Heart left ventricle (tissue), 16 donors: ENCODE measurements around the gene ZNF256. TPM values are rescaled to one million over a fixed set of nuclear protein-coding genes. Genes with fewer than 3 reads are reported as not detected.

ENCODE experiments used
- ATAC-seq, 4 donors: fragments of 200-7000 bp; cut with Tn5 transposase; one replicate each; pipeline ENCODE4 v1.9.1; 2020 to 2022; ENCODE audit warnings: moderate library complexity in 4 of 4, mild to moderate bottlenecking in 3 of 4, moderate number of reproducible peaks in 1 of 4
- DNase-seq, 5 donors: peaks; one replicate each; pipeline ENCODE4 v3.0.0-alpha.2; 2020
- H3K27ac ChIP-seq, 12 donors: fragments of 200-600 bp; sonication (generic) in 4 of 12; one replicate each; pipeline versions ENCODE4 v1.5.0 to v1.8.0; 2016 to 2022; ENCODE audit warnings: mild to moderate bottlenecking in 2 of 12
- H3K27me3 ChIP-seq, 9 donors: fragments of 200-600 bp; sonication (generic) in 2 of 9; one replicate each; pipeline versions ENCODE4 v1.5.1 to v1.8.0; 2016 to 2022; ENCODE audit warnings: mild to moderate bottlenecking in 3 of 9
- H3K36me3 ChIP-seq, 9 donors: fragments of 200-600 bp; sonication (generic) in 2 of 9; one replicate each; pipeline versions ENCODE4 v1.5.0 to v1.8.0; 2018 to 2022; ENCODE audit warnings: mild to moderate bottlenecking in 2 of 9
- H3K4me1 ChIP-seq, 12 donors: fragments of 200-600 bp; sonication (generic) in 4 of 12; one replicate each; pipeline versions ENCODE4 v1.5.0 to v1.8.0; 2016 to 2022; ENCODE audit warnings: mild to moderate bottlenecking in 3 of 12
- H3K4me3 ChIP-seq, 12 donors: fragments of 200-600 bp; sonication (generic) in 4 of 12; one replicate each; pipeline versions ENCODE4 v1.5.0 to v1.8.0; 2017 to 2022; ENCODE audit warnings: mild to moderate bottlenecking in 9 of 12, moderate library complexity in 4 of 12
- H3K9me3 ChIP-seq, 12 donors: fragments of 200-600 bp; sonication (generic) in 4 of 12; one replicate each; pipeline versions ENCODE4 v1.5.0 to v1.8.0; 2016 to 2022; ENCODE audit warnings: mild to moderate bottlenecking in 1 of 12
- CTCF ChIP-seq, 12 donors: fragments of 200-600 bp; sonication (generic) in 4 of 12; IDR thresholded peaks; one replicate each; pipeline versions ENCODE4 v1.5.0 to v1.8.0; 2018 to 2022; ENCODE audit warnings: antibody characterized with exemption in 12 of 12, mild to moderate bottlenecking in 5 of 12
- POLR2A ChIP-seq, 2 donors: fragments of 450-650 bp; IDR thresholded peaks; one replicate each; pipeline ENCODE4 v1.6.1; 2017; ENCODE audit warnings: antibody characterized with exemption in 2 of 2, mild to moderate bottlenecking in 2 of 2, moderate library complexity in 2 of 2
- WGBS, 4 donors: extraction: QIAGEN DNeasy Blood & Tissue Kit in 2 of 4; methylation state at CpG; one replicate each; pipeline versions ENCODE4 v1.1.5 to v1.1.7; 2013 to 2018; 5-methylcytosine and 5-hydroxymethylcytosine counted together
- intact Hi-C, 10 donors: fragments of 100-400 bp; cut with DNase I; formaldehyde crosslinking; loops; one replicate each; pipeline versions ENCODE4 v1.11.1 to v1.14.2; 2022
- polyA plus RNA-seq, 2 donors: library from polyadenylated mRNA; stranded (reverse); fragments of 200-250 nt; gene quantifications; one replicate each; pipeline ENCODE4 v1.2.3, GENCODE V29; 2013
- total RNA-seq, 9 donors: library from RNA; depleted of rRNA in 2 of 9; stranded (reverse); fragments of >200 nt in 2 of 9; fragmentation: NEBNext Ultra II Directional in 3 of 9; extraction: Animal tissue kit (Norgen Biotek cat#: 25700) in 3 of 9; gene quantifications; one replicate each; pipeline versions ENCODE4 v1.1.0 to v1.2.4, GENCODE V29; 2016 to 2023
- donor health status: ischemic (EF 13 %, LVEDD 7.1; RV severe dilation, severe dysfunction).
- donor health status: healthy with polysubstance abuse.
- donor health status: DM: no; HTN: yes; CAD: no.
- donor health status: DM: no; HTN: no; CAD: no.
- donor health status: ischemic (EF 25% LVEDD 6.9; RV normal size, moderate dysfunction).
- donor health status: ischemic (EF 25% LVEDD 5.7; RV mildly dilated, moderate dysfunction).
- donor health status: healthy.
- donor health status: DM: yes; HTN: yes; CAD: no.
- donor health status: ischemic (EF 35%, LVEDD 5.7; RV mildly dilated, moderate dysfunction).
- donor health status: nonischemic (EF 11% LVEDD 7.7; RV severe dilation, severe dysfunction).
- donor health status: DM: yes; HTN: yes; CAD: no.
- donor health status: PGD.
- donor health status: ischemic (EF 29% LVEDD 5.4; RV normal size, mild dysfunction).
- donor health status: nonischemic (EF 23%, LVEDD 6.1; RV moderate dilation, normal function).

The ZNF256 gene
- total and polyA plus RNA-seq, 11 donors: 5.1 to 13.4 (median 8.0) TPM

GRCh38 chr19:57941593-57941992 lies 5.9 kb downstream of the ZNF256 start:
- H3K4me1 ChIP-seq: peaks cover 0 to 17% (median 7%) of the 10 kb centered on the region in 12 donors
- H3K9me3 ChIP-seq: peaks cover 0 to 94% (median 22%) of the 10 kb centered on the region in 12 donors
- TF ChIP-seq POLR2A (IDR thresholded peaks at IDR 0.05): no peak
- TF ChIP-seq CTCF (IDR thresholded peaks at IDR 0.05): no peak
- WGBS, 4 donors: 94 to 99% (median 97%) methylated on average over 3 of the region's 3 CpGs
- DNase-seq (no peak), ATAC-seq (no peak)
- no peak overlapping the region for H3K4me3 ChIP-seq
- no peak overlapping the region for H3K27ac ChIP-seq
- no peaks in the 10 kb centered on the region for H3K27me3 ChIP-seq
- peaks cover 0 to 62% (median 38%) of the 10 kb centered on the region in 9 donors for H3K36me3 ChIP-seq
- intact Hi-C loops: loop anchor here in 1 of 10 donors (10.0 kb wide), 1 partner anchor 213 kb away; the partner anchor contains the start of gene ZNF329

DNA sequence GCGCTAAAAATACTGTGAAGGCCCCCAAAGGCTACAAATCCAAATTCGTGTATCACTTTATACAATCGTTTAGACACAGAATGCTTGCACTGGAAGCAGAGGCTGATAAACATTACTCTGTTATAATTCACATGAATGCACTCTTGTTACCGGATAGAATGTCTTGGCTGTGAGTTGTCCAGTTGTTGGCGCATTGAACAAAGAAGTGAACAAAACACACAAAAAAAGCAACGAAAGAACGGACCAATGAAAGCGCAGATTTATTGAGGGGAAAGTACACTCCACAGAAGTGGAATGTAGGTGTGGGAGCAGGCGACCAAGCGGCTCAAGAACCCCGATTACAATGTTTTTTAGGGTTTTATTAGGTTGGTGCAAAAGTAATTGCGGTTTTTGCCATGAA lies 11.8 kb downstream of the ZNF256 start:
- ATAC-seq (no peak), DNase-seq (no peak)
- peaks cover 0 to 42% (median 10%) of the 10 kb centered on the region in 9 donors for H3K36me3 ChIP-seq
- H3K9me3 ChIP-seq: peaks cover 0 to 86% (median 9%) of the 10 kb centered on the region in 12 donors
- intact Hi-C loops: no loop called here
- peak overlapping the region in 4 of 12 donors; percentile 66 to 88 (median 80) for H3K4me3 ChIP-seq
- 86 to 89% (median 87%) methylated on average over 12 of the region's 12 CpGs for WGBS, 4 donors
- H3K27ac ChIP-seq: no peak overlapping the region
- TF ChIP-seq POLR2A (IDR thresholded peaks at IDR 0.05) (no peak), CTCF (IDR thresholded peaks at IDR 0.05) (no peak)
- H3K4me1 ChIP-seq: peaks cover 0 to 19% (median 7%) of the 10 kb centered on the region in 12 donors
- no peaks in the 10 kb centered on the region for H3K27me3 ChIP-seq

- Histone ChIP-seq H3K27me3 (no peaks in the 10 kb centered on the region), H3K4me1 (peaks cover 0 to 19% (median 7%) of the 10 kb centered on the region in 12 donors), H3K36me3 (peaks cover 0 to 41% (median 6%) of the 10 kb centered on the region in 9 donors), H3K4me3 (peak within 1 kb of the TSS; percentile 66 to 92 (median 83)), H3K9me3 (peaks cover 0 to 87% (median 10%) of the 10 kb centered on the region in 12 donors), H3K27ac (peak within 1 kb of the TSS; percentile 34 to 85 (median 73))
- TF ChIP-seq CTCF (IDR thresholded peaks at IDR 0.05) (no peak), POLR2A (IDR thresholded peaks at IDR 0.05) (no peak)
- intact Hi-C loops: no loop called here
- DNase-seq (peak in 4 of 5 donors; percentile 63 to 79 (median 72)), ATAC-seq (peak; percentile 97 to 99 (median 98))
- 1 to 3% (median 2%) methylated on average over 39 to 54 of the region's 54 CpGs for WGBS, 4 donors
Measured at GRCh38 chr19:57934820-57935665, 12.5 kb downstream of the ZNF256 start, which contains the start of gene ZNF418. TSS of gene ZNF418 (minus strand) at chr19:57935402. CDS start at chr19:57933822, 1,580 bp downstream.

DNA sequence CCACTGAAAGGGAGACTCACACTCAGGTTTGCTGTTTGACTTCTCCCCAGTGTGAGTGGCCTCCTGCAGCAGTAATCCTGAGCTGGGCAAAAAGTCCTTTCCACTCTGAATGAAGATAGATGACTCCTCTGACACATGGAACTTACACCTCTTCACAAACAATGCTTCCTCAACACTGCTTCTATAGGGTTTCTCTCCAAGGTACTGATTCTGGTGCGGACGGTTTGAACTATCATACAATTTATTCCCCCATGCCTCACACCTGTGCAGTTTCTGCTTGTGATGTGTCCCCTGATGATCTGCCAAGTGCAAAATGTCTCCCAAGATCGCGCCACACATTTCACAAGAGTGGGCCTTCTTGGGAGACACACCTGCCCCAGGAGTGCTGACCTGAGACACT lies 19.9 kb downstream of the ZNF256 start:
- Histone ChIP-seq H3K4me1 (no peaks in the 10 kb centered on the region), H3K4me3 (no peak overlapping the region), H3K9me3 (peaks cover 0 to 95% (median 45%) of the 10 kb centered on the region in 12 donors), H3K27me3 (no peaks in the 10 kb centered on the region), H3K27ac (no peak overlapping the region), H3K36me3 (peaks cover 3 to 69% (median 41%) of the 10 kb centered on the region in 9 donors)
- no peak for ATAC-seq
- no peak for DNase-seq
- WGBS, 4 donors: 98 to 99% (median 99%) methylated on average over 4 of the region's 4 CpGs
- no peak for TF ChIP-seq CTCF (IDR thresholded peaks at IDR 0.05)
- TF ChIP-seq POLR2A (IDR thresholded peaks at IDR 0.05): no peak
- intact Hi-C loops: no loop called here
